GM12878 (cell line): ENCODE results near the gene TPCN2. TPM values are rescaled to one million over a fixed set of nuclear protein-coding genes. Genes with fewer than 3 reads are reported as not detected.

Source experiments
- ATAC-seq: fragments of 200-7000 bp; cut with Tn5 transposase; 3 replicates; pipeline ENCODE4 v1.9.1; 2020; ENCODE audit warnings: mild to moderate bottlenecking, moderate library complexity
- BruUV-seq: library from RNA; stranded (reverse); fragments of 400-500 nt; replicated peaks from 2 replicates; lab custom pipeline; 2021; lab: Mats Ljungman, UMichigan
- CTCF ChIA-PET: fragments of 300-600 bp; sonication (Branson Sonifier 250); formaldehyde crosslinking; extraction: SDS; loops from one replicate; lab custom pipeline; 2021; ENCODE audit warnings: inconsistent platforms; lab: Yijun Ruan, JAX
- POLR2A ChIA-PET: fragments of 350-600 bp; formaldehyde crosslinking; extraction: SDS; loops from one replicate; lab custom pipeline; 2021; ENCODE audit warnings: inconsistent platforms; lab: Charles Lee
- RAD21 ChIA-PET: fragments of 300-600 bp; sonication (Branson Sonifier 250); formaldehyde crosslinking; loops from one replicate; lab custom pipeline; 2023; ENCODE audit warnings: antibody characterized with exemption; ENCODE audit not compliant: unreplicated experiment; lab: Charles Lee
- SMC1A ChIA-PET: fragments of 300-600 bp; sonication (Branson Sonifier 250); formaldehyde crosslinking; loops from one replicate; lab custom pipeline; 2023; ENCODE audit not compliant: unreplicated experiment, uncharacterized antibody; lab: Charles Lee
- DNase-seq: peaks from one replicate; pipeline ENCODE4 v3.0.0-alpha.2; 2011; ENCODE audit warnings: low read depth, low spot score
- FAIRE-seq: peaks from 3 replicates; lab custom pipeline; 2011; peaks lifted over from hg19 to GRCh38; lab: Jason Lieb, UNC
- H2AFZ ChIP-seq: 2 replicates; pipeline ENCODE4 v1.6.0; 2011; ENCODE audit warnings: low read depth, low read length, control low read depth; ENCODE audit not compliant: control insufficient read depth
- H3K27ac ChIP-seq: 2 replicates; pipeline ENCODE4 v1.5.1; 2011; ENCODE audit warnings: control low read depth; ENCODE audit not compliant: control insufficient read depth, insufficient read depth
- H3K27me3 ChIP-seq, 2 experiments: replicated peaks in 1 of 2; 2 replicates each; pipeline versions ENCODE4 v1.6.0 to v1.6.1; 2011; ENCODE audit warnings: low read length in 1 of 2; ENCODE audit not compliant: control insufficient read depth in 2 of 2, insufficient read depth in 2 of 2
- H3K36me3 ChIP-seq, 2 experiments: 2 replicates each; pipeline ENCODE4 v1.5.1; 2011; ENCODE audit warnings: low read length in 1 of 2; ENCODE audit not compliant: control insufficient read depth in 2 of 2, insufficient read depth in 2 of 2
- H3K4me1 ChIP-seq: 2 replicates; pipeline ENCODE4 v1.6.1; 2011; ENCODE audit warnings: mild to moderate bottlenecking, low read length, moderate library complexity, mixed read lengths; ENCODE audit not compliant: control insufficient read depth, insufficient read depth
- H3K4me2 ChIP-seq: 2 replicates; pipeline ENCODE4 v1.6.0; 2011; ENCODE audit warnings: control low read depth; ENCODE audit not compliant: control insufficient read depth, insufficient read depth
- H3K4me3 ChIP-seq: fragments of 200-600 bp; sonication (generic); 2 replicates; pipeline ENCODE4 v1.5.1; 2016
- H3K79me2 ChIP-seq: 2 replicates; pipeline ENCODE4 v1.6.0; 2011; ENCODE audit warnings: low read length; ENCODE audit not compliant: control insufficient read depth, insufficient read depth
- H3K9ac ChIP-seq: 2 replicates; pipeline ENCODE4 v1.8.0; 2011; ENCODE audit warnings: low read length, control low read depth, mixed read lengths; ENCODE audit not compliant: control insufficient read depth, insufficient read depth
- H3K9me3 ChIP-seq: replicated peaks from 3 replicates; pipeline ENCODE4 v1.5.1; 2011; ENCODE audit warnings: mild to moderate bottlenecking, low read length; ENCODE audit not compliant: control insufficient read depth, insufficient read depth
- H4K20me1 ChIP-seq: 2 replicates; pipeline ENCODE4 v1.6.0; 2011; ENCODE audit not compliant: control insufficient read depth, insufficient read depth
- ATF2 ChIP-seq: IDR thresholded peaks from 2 replicates; pipeline ENCODE4 v1.6.1; 2012; ENCODE audit warnings: low read length, inconsistent platforms
- BACH1 ChIP-seq: fragments of 450-650 bp; IDR thresholded peaks from 2 replicates; pipeline ENCODE4 v1.6.1; 2017; ENCODE audit warnings: mild to moderate bottlenecking, borderline replicate concordance
- BMI1 ChIP-seq: fragments of 450-650 bp; IDR thresholded peaks from 2 replicates; pipeline ENCODE4 v1.6.1; 2016; ENCODE audit warnings: mild to moderate bottlenecking, moderate library complexity, borderline replicate concordance
- CEBPB ChIP-seq, 2 experiments: fragments of 150-350 bp in 1 of 2; IDR thresholded peaks; 2 replicates each; pipeline ENCODE4 v1.6.1; 2012 to 2014; ENCODE audit warnings: low read depth in 2 of 2, low read length in 2 of 2, borderline replicate concordance in 1 of 2, inconsistent platforms in 1 of 2
- FOXK2 ChIP-seq: fragments of 450-650 bp; IDR thresholded peaks from 2 replicates; pipeline ENCODE4 v1.6.1; 2017; ENCODE audit warnings: mild to moderate bottlenecking, moderate library complexity
- IKZF2 ChIP-seq, 2 experiments: fragments of 450-650 bp; IDR thresholded peaks; 2 replicates each; pipeline ENCODE4 v1.6.1; 2017; ENCODE audit warnings: mild to moderate bottlenecking in 2 of 2, moderate library complexity in 2 of 2
- KAT2A ChIP-seq: conservative IDR thresholded peaks from 2 replicates; pipeline ENCODE4 v1.6.1; 2011; ENCODE audit warnings: low read depth, low read length; ENCODE audit not compliant: control insufficient read depth
- RCOR1 ChIP-seq: conservative IDR thresholded peaks from 2 replicates; pipeline ENCODE4 v1.6.1; 2012; ENCODE audit warnings: low read depth, low read length, improper control_type of control experiment
- RELA ChIP-seq: fragments of 450-650 bp; IDR thresholded peaks from 2 replicates; pipeline ENCODE4 v1.8.0; 2014; ENCODE audit warnings: borderline replicate concordance; ENCODE audit not compliant: partially characterized antibody
- SIX5 ChIP-seq: IDR thresholded peaks from 2 replicates; pipeline ENCODE4 v1.6.1; 2011; ENCODE audit warnings: mild to moderate bottlenecking, low read depth, low read length, moderate library complexity; ENCODE audit not compliant: severe bottlenecking
- SREBF2 ChIP-seq: IDR thresholded peaks from 2 replicates; pipeline ENCODE4 v1.6.1; 2012; ENCODE audit warnings: mild to moderate bottlenecking, low read length
- TCF7 ChIP-seq: IDR thresholded peaks from 2 replicates; pipeline ENCODE4 v1.6.1; 2014; ENCODE audit warnings: antibody characterized with exemption, borderline replicate concordance
- in situ Hi-C: fragments of 300-500 bp; cut with MboI; formaldehyde crosslinking; loops from 9 replicates; pipeline ENCODE4 v1.14.3; 2018; ENCODE audit warnings: mixed read lengths
- intact Hi-C: fragments of 100-400 bp; cut with micrococcal nuclease; formaldehyde crosslinking; loops from one replicate; pipeline ENCODE4 v1.14.2; 2022; ENCODE audit not compliant: unreplicated experiment
- polyA plus RNA-seq, 11 experiments: library from polyadenylated mRNA; depleted of rRNA in 4 of 11; unstranded in 6 of 11; stranded (reverse) in 5 of 11; fragments of >200 nt; fragmentation: Nextera tagmentation in 4 of 11; fragmentation: Illumina TruSeq in 1 of 11; extraction: Ambion mirVana in 4 of 11; extraction: Trizol in 1 of 11; gene quantifications; 1 replicate in 1 of 11; 2 replicates in 10 of 11; pipeline versions ENCODE4 v1.2.1 to v1.2.3, GENCODE V29; 2011 to 2016; ENCODE audit warnings: inconsistent platforms in 2 of 11, missing spikeins in 2 of 11, low read depth in 1 of 11
- total RNA-seq, 4 experiments: library from RNA; depleted of rRNA in 3 of 4; stranded (reverse); fragments of >200 nt in 3 of 4; fragmentation: Illumina TruSeq in 1 of 4; extraction: Trizol in 1 of 4; gene quantifications; 2 replicates each; pipeline versions ENCODE4 v1.2.1 to v1.2.3, GENCODE V29; 2013 to 2021
- TF ChIP-seq, protein P1 (sequence below): fragments of 450-650 bp; IDR thresholded peaks from 2 replicates; pipeline ENCODE4 v1.6.1; 2017; ENCODE audit warnings: mild to moderate bottlenecking, moderate library complexity

Gene TPCN2
- total and polyA plus RNA-seq, 10 of the 15 experiments (the other 5 are each of a cell fraction or from before 2014, with no cell fraction given), result 1.7 to 18.4 (median 8.4) TPM

- no peaks in the 10 kb centered on the region for H4K20me1 ChIP-seq
- H3K4me3 ChIP-seq, result no peak overlapping the region
- ChIA-PET RAD21 (no interaction called here), CTCF (interaction anchor here (1.4 kb wide), 1 partner anchor 563 kb away, joined by 4 read pairs; no protein-coding TSS in a partner anchor), SMC1A (no interaction called here), POLR2A (no interaction called here)
- no peak overlapping the region for H2AFZ ChIP-seq
- TF ChIP-seq SREBF2, result no peak
- TF ChIP-seq SIX5, result no peak
- no peak for TF ChIP-seq CEBPB (IDR thresholded peaks at IDR 0.05; ENCODE audit: borderline replicate concordance in 1 of 2, low read depth in 2 of 2, low read length in 2 of 2)
- TF ChIP-seq ATF2, result no peak
- no peak for TF ChIP-seq IKZF2 (IDR thresholded peaks at IDR 0.05)
- TF ChIP-seq RELA, result no peak
- no peak for TF ChIP-seq FOXK2
- TF ChIP-seq TCF7, result no peak
- TF ChIP-seq RCOR1, result no peak
- no peak for TF ChIP-seq KAT2A
- TF ChIP-seq BMI1, result no peak
- no peak for TF ChIP-seq BACH1
- TF ChIP-seq, protein P1, sequence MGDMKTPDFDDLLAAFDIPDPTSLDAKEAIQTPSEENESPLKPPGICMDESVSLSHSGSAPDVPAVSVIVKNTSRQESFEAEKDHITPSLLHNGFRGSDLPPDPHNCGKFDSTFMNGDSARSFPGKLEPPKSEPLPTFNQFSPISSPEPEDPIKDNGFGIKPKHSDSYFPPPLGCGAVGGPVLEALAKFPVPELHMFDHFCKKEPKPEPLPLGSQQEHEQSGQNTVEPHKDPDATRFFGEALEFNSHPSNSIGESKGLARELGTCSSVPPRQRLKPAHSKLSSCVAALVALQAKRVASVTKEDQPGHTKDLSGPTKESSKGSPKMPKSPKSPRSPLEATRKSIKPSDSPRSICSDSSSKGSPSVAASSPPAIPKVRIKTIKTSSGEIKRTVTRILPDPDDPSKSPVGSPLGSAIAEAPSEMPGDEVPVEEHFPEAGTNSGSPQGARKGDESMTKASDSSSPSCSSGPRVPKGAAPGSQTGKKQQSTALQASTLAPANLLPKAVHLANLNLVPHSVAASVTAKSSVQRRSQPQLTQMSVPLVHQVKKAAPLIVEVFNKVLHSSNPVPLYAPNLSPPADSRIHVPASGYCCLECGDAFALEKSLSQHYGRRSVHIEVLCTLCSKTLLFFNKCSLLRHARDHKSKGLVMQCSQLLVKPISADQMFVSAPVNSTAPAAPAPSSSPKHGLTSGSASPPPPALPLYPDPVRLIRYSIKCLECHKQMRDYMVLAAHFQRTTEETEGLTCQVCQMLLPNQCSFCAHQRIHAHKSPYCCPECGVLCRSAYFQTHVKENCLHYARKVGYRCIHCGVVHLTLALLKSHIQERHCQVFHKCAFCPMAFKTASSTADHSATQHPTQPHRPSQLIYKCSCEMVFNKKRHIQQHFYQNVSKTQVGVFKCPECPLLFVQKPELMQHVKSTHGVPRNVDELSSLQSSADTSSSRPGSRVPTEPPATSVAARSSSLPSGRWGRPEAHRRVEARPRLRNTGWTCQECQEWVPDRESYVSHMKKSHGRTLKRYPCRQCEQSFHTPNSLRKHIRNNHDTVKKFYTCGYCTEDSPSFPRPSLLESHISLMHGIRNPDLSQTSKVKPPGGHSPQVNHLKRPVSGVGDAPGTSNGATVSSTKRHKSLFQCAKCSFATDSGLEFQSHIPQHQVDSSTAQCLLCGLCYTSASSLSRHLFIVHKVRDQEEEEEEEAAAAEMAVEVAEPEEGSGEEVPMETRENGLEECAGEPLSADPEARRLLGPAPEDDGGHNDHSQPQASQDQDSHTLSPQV, result no peak
- no peaks in the 10 kb centered on the region for H3K36me3 ChIP-seq
- no peaks in the 10 kb centered on the region for H3K27me3 ChIP-seq
- DNase-seq (no peak), ATAC-seq (no peak), FAIRE-seq (no peak)
- no peaks in the 10 kb centered on the region for H3K79me2 ChIP-seq
- no peaks in the 10 kb centered on the region; the same call in 1 of the 2 replicates for H3K4me1 ChIP-seq
- no peak overlapping the region for H3K9ac ChIP-seq
- no peaks in the 10 kb centered on the region; the same call in 1 of the 3 replicates for H3K9me3 ChIP-seq
- intact Hi-C loops, result loop anchor here (5.0 to 10.0 kb wide), 3 partner anchors 60 to 147 kb away; no protein-coding TSS in a partner anchor
- in situ Hi-C loops, result loop anchor here (10.0 kb wide), 1 partner anchor 557 kb away; no protein-coding TSS in a partner anchor
- H3K4me2 ChIP-seq, result no peak overlapping the region
- no peak overlapping the region for H3K27ac ChIP-seq
- no TSS peak for BruUV-seq
These were observed 58.7 kb downstream of the TPCN2 start for GRCh38 chr11:69107413-69107812.
